ENCODE results near the gene DCAF7.

DCAF7 gene

GRCh38 chr17:63549946-63550816 is at the start of gene DCAF7:
Gene DCAF7, plus strand, starts transcription at chr17:63550477. Its CDS starts 201 bp downstream, at chr17:63550678.
- DNase-seq (ENCODE audit: low read depth) = peak; percentile 99

- DNase-seq (ENCODE audit: low read depth) = no peak
These were observed 49.5 kb upstream of the DCAF7 start for GRCh38 chr17:63500543-63501390.

GRCh38 chr17:63503341-63503705 is 47.0 kb upstream of the DCAF7 start:
- DNase-seq (ENCODE audit: low read depth) = no peak

GRCh38 chr17:63504261-63504660 is 46.0 kb upstream of the DCAF7 start:
- DNase-seq (ENCODE audit: low read depth) = no peak

- no peak for DNase-seq (ENCODE audit: low read depth)
These were observed 44.9 kb upstream of the DCAF7 start for GRCh38 chr17:63505341-63505740.

- DNase-seq (ENCODE audit: low read depth) = no peak
These were observed 43.6 kb upstream of the DCAF7 start for GRCh38 chr17:63506627-63507026.

GRCh38 chr17:63511331-63511730 is 38.9 kb upstream of the DCAF7 start:
- DNase-seq (ENCODE audit: low read depth) = no peak

GRCh38 chr17:63512388-63512787 is 37.9 kb upstream of the DCAF7 start:
- DNase-seq (ENCODE audit: low read depth) = no peak

GRCh38 chr17:63512896-63513644 is 37.2 kb upstream of the DCAF7 start:
- no peak for DNase-seq (ENCODE audit: low read depth)

GRCh38 chr17:63514477-63514876 is 35.8 kb upstream of the DCAF7 start:
- no peak for DNase-seq (ENCODE audit: low read depth)

- DNase-seq (ENCODE audit: low read depth) = no peak
These were observed 35.3 kb upstream of the DCAF7 start for GRCh38 chr17:63514974-63515373.

GRCh38 chr17:63515426-63515825 is 34.9 kb upstream of the DCAF7 start:
- no peak for DNase-seq (ENCODE audit: low read depth)

GRCh38 chr17:63516910-63517824 is 33.1 kb upstream of the DCAF7 start:
- peak; percentile 11 for DNase-seq (ENCODE audit: low read depth)

GRCh38 chr17:63517825-63518534 is 32.3 kb upstream of the DCAF7 start:
- DNase-seq (ENCODE audit: low read depth) = no peak

GRCh38 chr17:63519116-63519881 is 31.0 kb upstream of the DCAF7 start:
- no peak for DNase-seq (ENCODE audit: low read depth)

- no peak for DNase-seq (ENCODE audit: low read depth)
These were observed 30.1 kb upstream of the DCAF7 start for GRCh38 chr17:63519972-63520882.

- no peak for DNase-seq (ENCODE audit: low read depth)
These were observed 26.9 kb upstream of the DCAF7 start, which contains the start of gene KCNH6 for GRCh38 chr17:63523253-63523855. Gene KCNH6, plus strand, starts transcription at chr17:63523358. Its CDS starts 56 bp downstream, at chr17:63523414.

GRCh38 chr17:63524051-63524450 is 26.2 kb upstream of the DCAF7 start:
- DNase-seq (ENCODE audit: low read depth) = no peak
